Stimulated activated CD4-positive, alpha-beta T cell treated with anti-CD3 and anti-CD28 coated beads, Interleukin-1b, Interleukin-23, amount 100 ng/mL, for 1 hour (primary cell): ENCODE results near the gene ANO6.
"Not testable (repeated sequence)": the region's sequence is repeated elsewhere in the genome, so short reads cannot be mapped to it uniquely, and the experiment has no call there.

Source experiments
- DNase-seq, 2 donors: peaks; one replicate each; pipeline ENCODE4 v3.0.0-alpha.2; 2020; ENCODE audit warnings: low read depth in 2 of 2

Gene ANO6

GRCh38 chr12:45309836-45310626, 94.1 kb downstream of the ANO6 start:
- no peak for DNase-seq

GRCh38 chr12:45310627-45310968, 94.7 kb downstream of the ANO6 start:
- no peak for DNase-seq

- DNase-seq: no peak
These were observed 96.1 kb downstream of the ANO6 start for GRCh38 chr12:45312012-45312411.

- DNase-seq: no peak
These were observed 98.9 kb downstream of the ANO6 start for GRCh38 chr12:45314770-45315169.

- no peak for DNase-seq
These were observed 99.6 kb downstream of the ANO6 start for GRCh38 chr12:45315462-45315861.

- not testable (repeated sequence) for DNase-seq
These were observed 101.4 kb downstream of the ANO6 start for GRCh38 chr12:45317261-45317660.

GRCh38 chr12:45322810-45323209, 106.9 kb downstream of the ANO6 start:
- DNase-seq: no peak

GRCh38 chr12:45324391-45324790, 108.5 kb downstream of the ANO6 start:
- DNase-seq: no peak

- no peak for DNase-seq
These were observed 110.6 kb downstream of the ANO6 start for GRCh38 chr12:45326358-45326975.

- DNase-seq: no peak
These were observed 112.0 kb downstream of the ANO6 start for GRCh38 chr12:45327823-45328383.

GRCh38 chr12:45329238-45329637, 113.3 kb downstream of the ANO6 start:
- DNase-seq: no peak

- DNase-seq: no peak
These were observed 113.8 kb downstream of the ANO6 start for GRCh38 chr12:45329702-45330101.

- DNase-seq: no peak
These were observed 115.7 kb downstream of the ANO6 start for GRCh38 chr12:45331552-45331951.

GRCh38 chr12:45334396-45334795, 118.5 kb downstream of the ANO6 start:
- no peak for DNase-seq

- DNase-seq: no peak
These were observed 120.4 kb downstream of the ANO6 start for GRCh38 chr12:45336331-45336730.

GRCh38 chr12:45336762-45337596, 121.1 kb downstream of the ANO6 start:
- no peak for DNase-seq

- DNase-seq: no peak
These were observed 121.9 kb downstream of the ANO6 start for GRCh38 chr12:45337835-45338234.

GRCh38 chr12:45338272-45338671, 122.4 kb downstream of the ANO6 start:
- DNase-seq: no peak

- DNase-seq: no peak
These were observed 123.1 kb downstream of the ANO6 start for GRCh38 chr12:45339035-45339434.

- no peak for DNase-seq
These were observed 126.3 kb downstream of the ANO6 start for GRCh38 chr12:45342171-45342570.

GRCh38 chr12:45342848-45343247, 127.0 kb downstream of the ANO6 start:
- DNase-seq: no peak
